CD4-positive, alpha-beta T cell treated with Interferon gamma for 1 hour (primary cell): ENCODE data around the gene RASGRF2.
"Not testable (repeated sequence)": the region's sequence is repeated elsewhere in the genome, so short reads cannot be mapped to it uniquely, and the experiment has no call there.

ENCODE experiments used
- DNase-seq: peaks from one replicate; pipeline ENCODE4 v3.0.0-alpha.2; 2020

RASGRF2 gene

GRCh38 chr5:81077105-81077504 lies 116.9 kb downstream of the RASGRF2 start:
- DNase-seq = no peak

GRCh38 chr5:81078930-81079329 lies 118.8 kb downstream of the RASGRF2 start:
- DNase-seq = no peak

GRCh38 chr5:81080809-81081460 lies 120.8 kb downstream of the RASGRF2 start:
- DNase-seq = no peak

- DNase-seq = no peak
Observed at GRCh38 chr5:81081461-81081835, 121.3 kb downstream of the RASGRF2 start.

GRCh38 chr5:81086881-81087281 lies 126.7 kb downstream of the RASGRF2 start:
- no peak for DNase-seq

- DNase-seq = no peak
Observed at GRCh38 chr5:81091199-81091598, 131.0 kb downstream of the RASGRF2 start.

GRCh38 chr5:81093536-81094196 lies 133.5 kb downstream of the RASGRF2 start:
- DNase-seq = no peak

GRCh38 chr5:81095835-81096234 lies 135.7 kb downstream of the RASGRF2 start:
- no peak for DNase-seq

- DNase-seq = no peak
Observed at GRCh38 chr5:81097713-81098112, 137.6 kb downstream of the RASGRF2 start.

GRCh38 chr5:81105261-81105877 lies 145.2 kb downstream of the RASGRF2 start:
- DNase-seq = no peak

- DNase-seq = no peak
Observed at GRCh38 chr5:81115261-81115660, 155.1 kb downstream of the RASGRF2 start.

GRCh38 chr5:81117566-81117965 lies 157.4 kb downstream of the RASGRF2 start:
- no peak for DNase-seq

GRCh38 chr5:81121273-81121672 lies 161.1 kb downstream of the RASGRF2 start:
- no peak for DNase-seq

- DNase-seq = no peak
Observed at GRCh38 chr5:81121836-81122630, 161.9 kb downstream of the RASGRF2 start.

- DNase-seq = not testable (repeated sequence)
Observed at GRCh38 chr5:81124689-81125088, 164.5 kb downstream of the RASGRF2 start.

- DNase-seq = no peak
Observed at GRCh38 chr5:81125959-81126358, 165.8 kb downstream of the RASGRF2 start.

GRCh38 chr5:81128416-81128815 lies 168.3 kb downstream of the RASGRF2 start:
- no peak for DNase-seq

- no peak for DNase-seq
Observed at GRCh38 chr5:81132381-81132780, 172.2 kb downstream of the RASGRF2 start.

- DNase-seq = no peak
Observed at GRCh38 chr5:81134066-81134465, 173.9 kb downstream of the RASGRF2 start.

GRCh38 chr5:81134566-81134965 lies 174.4 kb downstream of the RASGRF2 start:
- no peak for DNase-seq

- no peak for DNase-seq
Observed at GRCh38 chr5:81136557-81136956, 176.4 kb downstream of the RASGRF2 start.

GRCh38 chr5:81137833-81138232 lies 177.7 kb downstream of the RASGRF2 start:
- no peak for DNase-seq

GRCh38 chr5:81140441-81140840 lies 180.3 kb downstream of the RASGRF2 start:
- no peak for DNase-seq

- no peak for DNase-seq
Observed at GRCh38 chr5:81140943-81141342, 180.8 kb downstream of the RASGRF2 start.
